H1 (cell line): Measurements from ENCODE around the gene CPT1A. TPM values are rescaled to one million over a fixed set of nuclear protein-coding genes. Genes with fewer than 3 reads are reported as not detected.

Source experiments
- CTCF ChIA-PET: fragments of 300-600 bp; sonication (Branson Sonifier 250); formaldehyde crosslinking; loops from one replicate; lab custom pipeline; 2021; ENCODE audit not compliant: partially characterized antibody; lab: Charles Lee
- POLR2A ChIA-PET: fragments of 300-600 bp; sonication (Branson Sonifier 250); formaldehyde crosslinking; loops from one replicate; lab custom pipeline; 2021; ENCODE audit warnings: inconsistent platforms; ENCODE audit not compliant: partially characterized antibody; lab: Charles Lee
- DNase-seq, 2 experiments: peaks; one replicate each; pipeline versions ENCODE4 v3.0.0 to v3.0.0-alpha.2; 2010 to 2022; ENCODE audit warnings: low spot score in 2 of 2, low read depth in 1 of 2, mixed read lengths in 1 of 2
- FAIRE-seq: peaks from 2 replicates; lab custom pipeline; 2011; peaks lifted over from hg19 to GRCh38; lab: Jason Lieb, UNC
- H2AFZ ChIP-seq: 2 replicates; pipeline ENCODE4 v1.8.1; 2012; ENCODE audit warnings: low read length, inconsistent platforms
- H2AK5ac ChIP-seq: 2 replicates; pipeline ENCODE4 v1.6.1; 2013; ENCODE audit warnings: low read depth, low read length
- H2BK120ac ChIP-seq: replicated peaks from 2 replicates; pipeline ENCODE3; 2013; ENCODE audit warnings: low read depth, low read length, inconsistent platforms
- H2BK12ac ChIP-seq: 2 replicates; pipeline ENCODE4 v1.6.1; 2013; ENCODE audit warnings: low read depth, low read length
- H2BK15ac ChIP-seq: 2 replicates; pipeline ENCODE4 v1.6.1; 2013; ENCODE audit warnings: low read length
- H2BK20ac ChIP-seq: 2 replicates; pipeline ENCODE4 v1.6.1; 2013; ENCODE audit warnings: low read length
- H2BK5ac ChIP-seq: 2 replicates; pipeline ENCODE4 v1.6.1; 2013; ENCODE audit warnings: low read depth, low read length
- H3K14ac ChIP-seq: 2 replicates; pipeline ENCODE4 v1.6.1; 2013; ENCODE audit warnings: inconsistent platforms; ENCODE audit not compliant: insufficient read length
- H3K18ac ChIP-seq: 2 replicates; pipeline ENCODE4 v1.6.1; 2013; ENCODE audit warnings: low read length; ENCODE audit errors: extremely low read depth
- H3K23ac ChIP-seq: 2 replicates; pipeline ENCODE4 v1.6.1; 2013; ENCODE audit warnings: inconsistent platforms; ENCODE audit not compliant: insufficient read length
- H3K23me2 ChIP-seq: 2 replicates; pipeline ENCODE4 v1.6.1; 2013; ENCODE audit warnings: low read depth, low read length
- H3K27ac ChIP-seq: 2 replicates; pipeline ENCODE4 v1.6.1; 2011; ENCODE audit warnings: low read depth, low read length, inconsistent platforms
- H3K27me3 ChIP-seq, 4 experiments: replicated peaks in 1 of 4; 1 replicate in 1 of 4; 2 replicates in 3 of 4; pipeline versions ENCODE4 v1.6.1 to v1.8.1; 2011 to 2013; ENCODE audit warnings: low read length in 3 of 4, mild to moderate bottlenecking in 3 of 4, inconsistent platforms in 2 of 4, mixed read lengths in 2 of 4, moderate library complexity in 1 of 4; ENCODE audit not compliant: control insufficient read depth in 3 of 4, insufficient read depth in 3 of 4; ENCODE audit errors: extremely low read depth in 1 of 4
- H3K36me3 ChIP-seq, 4 experiments: 2 replicates each; pipeline versions ENCODE4 v1.6.1 to v1.8.1; 2011 to 2013; ENCODE audit warnings: mild to moderate bottlenecking in 4 of 4, low read length in 3 of 4, moderate library complexity in 2 of 4, control low read depth in 1 of 4, inconsistent platforms in 1 of 4; ENCODE audit not compliant: insufficient read depth in 4 of 4, control insufficient read depth in 2 of 4
- H3K4ac ChIP-seq: replicated peaks from 2 replicates; pipeline ENCODE3; 2013; ENCODE audit warnings: low read length, low read depth, mixed read lengths, inconsistent platforms; ENCODE audit not compliant: insufficient read length
- H3K4me1 ChIP-seq, 4 experiments: replicated peaks in 1 of 4; 1 replicate in 1 of 4; 2 replicates in 3 of 4; pipeline versions ENCODE4 v1.6.1 to v1.8.1; 2011 to 2013; ENCODE audit warnings: low read length in 3 of 4, inconsistent platforms in 2 of 4, mixed read lengths in 1 of 4; ENCODE audit not compliant: insufficient read depth in 4 of 4, control insufficient read depth in 3 of 4
- H3K4me2 ChIP-seq, 2 experiments: 2 replicates each; pipeline versions ENCODE4 v1.6.1 to v1.8.1; 2011 to 2013; ENCODE audit warnings: low read depth in 2 of 2, low read length in 2 of 2, control low read depth in 1 of 2, inconsistent platforms in 1 of 2, mild to moderate bottlenecking in 1 of 2; ENCODE audit not compliant: insufficient read depth in 1 of 2
- H3K4me3 ChIP-seq, 4 experiments: fragments of 200-600, 300-600 bp in 1 of 4; sonication (generic), shearing (Covaris generic), sonication (Bioruptor Twin) in 1 of 4; 2 replicates each; pipeline versions ENCODE4 v1.5.1 to v1.8.1; 2011 to 2016; ENCODE audit warnings: low read length in 4 of 4, low read depth in 3 of 4, control low read depth in 2 of 4, inconsistent platforms in 2 of 4, mild to moderate bottlenecking in 2 of 4, mixed read lengths in 1 of 4, moderate library complexity in 1 of 4; ENCODE audit not compliant: insufficient read depth in 2 of 4; ENCODE audit errors: extremely low read depth in 1 of 4
- H3K56ac ChIP-seq: replicated peaks from 2 replicates; pipeline ENCODE3; 2013; ENCODE audit warnings: low read depth, mild to moderate bottlenecking, mixed read lengths, low read length, inconsistent platforms; ENCODE audit not compliant: insufficient read length
- H3K79me1 ChIP-seq: 2 replicates; pipeline ENCODE4 v1.6.1; 2013; ENCODE audit warnings: low read depth, low read length, control low read depth
- H3K79me2 ChIP-seq, 2 experiments: 2 replicates each; pipeline versions ENCODE4 v1.6.1 to v1.8.1; 2012 to 2013; ENCODE audit warnings: low read length in 2 of 2, mild to moderate bottlenecking in 2 of 2, inconsistent platforms in 1 of 2; ENCODE audit not compliant: insufficient read depth in 2 of 2, control insufficient read depth in 1 of 2
- H3K9ac ChIP-seq, 4 experiments: replicated peaks in 1 of 4; 1 replicate in 1 of 4; 2 replicates in 3 of 4; pipeline versions ENCODE4 v1.6.1 to v1.8.1; 2011 to 2013; ENCODE audit warnings: low read depth in 3 of 4, low read length in 3 of 4, control low read depth in 2 of 4, mild to moderate bottlenecking in 2 of 4, moderate library complexity in 2 of 4, inconsistent platforms in 1 of 4; ENCODE audit errors: extremely low read depth in 1 of 4
- H3K9me3 ChIP-seq, 2 experiments: 2 replicates each; pipeline versions ENCODE4 v1.6.1 to v1.8.1; 2012 to 2013; ENCODE audit warnings: mild to moderate bottlenecking in 2 of 2, moderate library complexity in 2 of 2, control low read depth in 1 of 2, inconsistent platforms in 1 of 2, low read depth in 1 of 2, low read length in 1 of 2, mixed read lengths in 1 of 2; ENCODE audit not compliant: insufficient read depth in 2 of 2
- H4K20me1 ChIP-seq, 2 experiments: replicated peaks in 1 of 2; 2 replicates each; pipeline versions ENCODE3 to v1.8.1; 2011 to 2013; ENCODE audit warnings: inconsistent platforms in 2 of 2, low read length in 2 of 2, mild to moderate bottlenecking in 1 of 2; ENCODE audit not compliant: insufficient read depth in 2 of 2, control insufficient read depth in 1 of 2
- H4K5ac ChIP-seq: 2 replicates; pipeline ENCODE4 v1.6.1; 2013; ENCODE audit warnings: low read length, low read depth, mixed read lengths, inconsistent platforms; ENCODE audit not compliant: insufficient read length
- H4K8ac ChIP-seq: 2 replicates; pipeline ENCODE4 v1.8.0; 2013; ENCODE audit warnings: mild to moderate bottlenecking, moderate library complexity, low read length, inconsistent platforms; ENCODE audit not compliant: insufficient read depth; ENCODE audit errors: extremely low read depth
- H4K91ac ChIP-seq: replicated peaks from 2 replicates; pipeline ENCODE3; 2013; ENCODE audit warnings: low read length, mixed read lengths, inconsistent platforms; ENCODE audit not compliant: insufficient read length
- ASH2L ChIP-seq: fragments of 200-600, 300-600 bp; sonication (generic); IDR thresholded peaks from one replicate; pipeline ENCODE4 v1.7.1; 2017; ENCODE audit warnings: low read length
- ATF3 ChIP-seq: IDR thresholded peaks from 2 replicates; pipeline ENCODE4 v1.6.1; 2011; ENCODE audit warnings: low read depth, mild to moderate bottlenecking, low read length; ENCODE audit not compliant: insufficient read depth
- BACH1 ChIP-seq: IDR thresholded peaks from 2 replicates; pipeline ENCODE4 v1.6.1; 2012; ENCODE audit warnings: low read length, improper control_type of control experiment
- CHD2 ChIP-seq: IDR thresholded peaks from 2 replicates; pipeline ENCODE4 v1.6.1; 2012; ENCODE audit warnings: low read length, improper control_type of control experiment
- EP300 ChIP-seq, 2 experiments: IDR thresholded peaks; 1 replicate in 1 of 2; 2 replicates in 1 of 2; pipeline ENCODE4 v1.6.1; 2011 to 2012; ENCODE audit warnings: low read depth in 2 of 2, low read length in 2 of 2, mild to moderate bottlenecking in 2 of 2, borderline replicate concordance in 1 of 2, inconsistent platforms in 1 of 2, moderate library complexity in 1 of 2
- GTF2F1 ChIP-seq: IDR thresholded peaks from 2 replicates; pipeline ENCODE4 v1.6.1; 2012; ENCODE audit warnings: low read depth, low read length, improper control_type of control experiment, borderline replicate concordance
- MAFK ChIP-seq: IDR thresholded peaks from 2 replicates; pipeline ENCODE4 v1.6.1; 2012; ENCODE audit warnings: low read depth, mild to moderate bottlenecking, improper control_type of control experiment, low read length
- NANOG ChIP-seq: IDR thresholded peaks from 2 replicates; pipeline ENCODE4 v1.6.1; 2011; ENCODE audit warnings: low read length, low read depth, mild to moderate bottlenecking, inconsistent platforms; ENCODE audit not compliant: insufficient read depth, poor library complexity, severe bottlenecking
- SUZ12 ChIP-seq: fragments of 200-600 bp; sonication (generic); IDR thresholded peaks from 2 replicates; pipeline ENCODE4 v1.6.1; 2012; ENCODE audit warnings: mild to moderate bottlenecking, inconsistent platforms, low read length, moderate library complexity, mixed read lengths
- TEAD4 ChIP-seq: IDR thresholded peaks from 2 replicates; pipeline ENCODE4 v1.6.1; 2012; ENCODE audit warnings: low read depth, low read length, inconsistent platforms, mixed read lengths
- WGBS, 2 experiments: shearing (Covaris generic) in 1 of 2; methylation state at CpG; one replicate each; pipeline versions ENCODE4 v1.1.6 to v1.1.7; 2013 to 2015; ENCODE audit warnings: low lambda C conversion rate in 2 of 2, mixed read lengths in 2 of 2, inconsistent platforms in 1 of 2, low coverage in 1 of 2, missing lambda C conversion rate in 1 of 2; ENCODE audit not compliant: insufficient replicate concordance in 2 of 2, insufficient coverage in 1 of 2, insufficient read length in 1 of 2; ENCODE audit errors: extremely low coverage in 1 of 2, missing lambda C conversion rate in 1 of 2; 5-methylcytosine and 5-hydroxymethylcytosine counted together
- polyA plus RNA-seq, 7 experiments: library from polyadenylated mRNA; depleted of rRNA in 3 of 7; stranded (reverse) in 5 of 7; unstranded in 2 of 7; fragments of >200 nt in 5 of 7; fragments of 200-250 nt in 2 of 7; gene quantifications; 1 replicate in 5 of 7; 2 replicates in 1 of 7; 4 replicates in 1 of 7; pipeline versions ENCODE4 v1.2.1 to v1.2.3, GENCODE V29; 2011 to 2013; ENCODE audit warnings: missing spikeins in 2 of 7, mixed read lengths in 2 of 7
- total RNA-seq: library from RNA; stranded (reverse); fragmentation: NEBNext Ultra II Directional; extraction: Animal tissue kit (Norgen Biotek cat#: 25700); gene quantifications from 2 replicates; pipeline ENCODE4 v1.2.1, GENCODE V29; 2021

Gene CPT1A
- total and polyA plus RNA-seq, 2 of the 8 experiments (the other 6 are each of a cell fraction or from before 2014, with no cell fraction given), result 2.9 to 12.2 TPM

GRCh38 chr11:68837583-68838571, 3.8 kb downstream of the CPT1A start:
- no peak for DNase-seq
- Histone ChIP-seq H3K79me2 (no peaks in the 10 kb centered on the region), H3K14ac (no peak overlapping the region), H3K36me3 (no peaks in the 10 kb centered on the region), H2BK20ac (no peak overlapping the region), H3K56ac (no peak overlapping the region), H2BK120ac (no peak overlapping the region), H3K23ac (no peak overlapping the region), H3K23me2 (peaks cover 21% of the 10 kb centered on the region; the same call in 1 of the 2 replicates), H2BK15ac (peak overlapping the region; percentile 46; the same call in 1 of the 2 replicates), H2AFZ (no peak overlapping the region), H3K27ac (no peak overlapping the region), H2BK5ac (no peak overlapping the region), H4K91ac (no peak overlapping the region), H4K5ac (no peak overlapping the region), H3K4me3 (no peak overlapping the region), H3K4ac (no peak overlapping the region), H3K18ac (no peak overlapping the region), H3K4me2 (no peak overlapping the region; a peak in 1 of 4 replicates), H2AK5ac (peak overlapping the region; percentile 56; the same call in 1 of the 2 replicates), H3K79me1 (no peaks in the 10 kb centered on the region), H3K9ac (no peak overlapping the region), H3K9me3 (no peaks in the 10 kb centered on the region), H3K4me1 (peaks cover 0 to 9% (median 5%) of the 10 kb centered on the region in 4 experiments; a peak in 5 of 7 replicates), H4K20me1 (peaks cover 2 to 5% of the 10 kb centered on the region in 2 experiments), H3K27me3 (peaks cover 12 to 36% (median 27%) of the 10 kb centered on the region in 4 experiments), H4K8ac (no peak overlapping the region; the same call in 1 of the 2 replicates), H2BK12ac (peak overlapping the region; percentile 94; the same call in 1 of the 2 replicates)
- ChIA-PET POLR2A (interaction anchor here (0.6 to 1.6 kb wide), 3 partner anchors 19 to 782 kb away, joined by 3 read pairs; no protein-coding TSS in a partner anchor), CTCF (interaction anchor here (1.3 to 2.6 kb wide), 2 partner anchors 40 kb away, joined by 3 to 10 read pairs; no protein-coding TSS in a partner anchor)
- 86% methylated on average over 17 of the region's 17 CpGs; no CpG with 5 or more reads in 1 of the 2 experiments for WGBS, 2 experiments
- no peak for FAIRE-seq
- TF ChIP-seq SUZ12, result no peak
- TF ChIP-seq MAFK, result no peak
- no peak for TF ChIP-seq ASH2L
- no peak for TF ChIP-seq BACH1
- no peak for TF ChIP-seq EP300 (IDR thresholded peaks at IDR 0.05; ENCODE audit: borderline replicate concordance in 1 of 2, low read depth in 2 of 2, low read length in 2 of 2)
- TF ChIP-seq NANOG, result no peak
- no peak for TF ChIP-seq GTF2F1
- TF ChIP-seq ATF3, result no peak
- no peak for TF ChIP-seq CHD2
- no peak for TF ChIP-seq TEAD4
